ENCODE results near the gene ANO1. TPM values are rescaled to one million over a fixed set of nuclear protein-coding genes. Genes with fewer than 3 reads are reported as not detected.

The ANO1 gene
- total RNA-seq, 8 experiments from 2014 or later = 0.20 to 0.71 (median 0.29) TPM; not detected in 2

- Histone ChIP-seq H3K4me1 (replicated peaks in 1 of 2) (peaks cover 8 to 12% of the 10 kb centered on the region in 2 donors), H3K4me3 (peak within 1 kb of the TSS; percentile 66 to 93 (median 82)), H3K27ac (peak within 1 kb of the TSS; percentile 81 to 86)
- ATAC-seq (replicated peaks in 6 of 8) = peak; percentile 46 to 89 (median 78)
- 0 to 9% (median 4%) methylated on average over 4 to 48 of the region's 91 CpGs; no CpG with 5 or more reads in 5 of the 10 experiments for whole genome bisulfite sequencing, 10 experiments
- in situ Hi-C loops (cut with MboI; ENCODE audit: low pct_unique_long_range_greater_than_20kb in 2 of 9, low sequenced_read_pairs in 9 of 9, unreplicated experiment in 9 of 9) = no loop called here
Measured at GRCh38 chr11:70202920-70203750, 125.0 kb downstream of the ANO1 start, which contains the start of gene FADD. FADD (plus strand) TSS chr11:70203296; CDS start chr11:70203460, 164 bp downstream.

DNA sequence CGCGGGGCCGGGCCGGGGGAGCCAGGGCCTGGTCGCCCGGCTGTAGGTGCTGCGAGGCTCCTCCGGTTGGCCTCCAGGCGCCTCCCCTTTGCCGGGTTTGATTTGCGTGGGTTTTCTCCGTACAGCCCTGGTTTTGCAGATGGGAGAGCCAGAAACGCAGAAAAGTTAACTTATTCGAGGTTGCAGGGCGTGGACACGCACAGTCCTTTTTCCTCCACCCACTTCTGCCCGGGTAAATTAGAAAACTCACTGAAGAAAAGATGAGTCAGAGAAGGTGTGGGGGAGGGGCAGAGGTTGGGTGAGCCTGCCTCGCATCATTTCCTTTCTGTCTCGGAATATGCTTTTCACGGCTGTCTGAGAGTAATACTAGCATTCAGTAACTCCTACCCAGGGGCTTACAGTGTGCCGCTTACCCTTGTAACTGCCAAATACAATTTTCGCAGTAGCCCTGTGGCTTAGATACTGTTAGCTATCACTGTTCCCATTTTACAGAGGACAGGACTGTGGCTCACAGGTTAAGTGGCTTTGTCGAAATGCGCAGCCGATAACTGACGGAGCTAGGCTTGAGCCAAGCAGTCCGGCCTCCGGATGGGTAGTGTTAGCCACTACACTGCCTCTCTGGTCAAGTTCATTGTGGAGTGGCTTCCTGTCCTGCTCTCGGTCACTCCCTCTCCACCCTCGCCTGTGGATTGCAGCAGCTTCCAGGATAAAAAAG is 125.8 kb downstream of the ANO1 start:
- 0 to 40% (median 5%) methylated on average over 1 to 10 of the region's 30 CpGs; no CpG with 5 or more reads in 2 of the 10 experiments for WGBS, 10 experiments
- H3K4me3 ChIP-seq = peak overlapping the region; percentile 66 to 93 (median 82)
- H3K4me1 ChIP-seq (replicated peaks in 1 of 2) = peaks cover 8 to 12% of the 10 kb centered on the region in 2 donors
- peak; percentile 34 to 68 (median 44) for ATAC-seq (replicated peaks in 6 of 8)
- in situ Hi-C loops (cut with MboI; ENCODE audit: low pct_unique_long_range_greater_than_20kb in 2 of 9, low sequenced_read_pairs in 9 of 9, unreplicated experiment in 9 of 9) = no loop called here
- peak overlapping the region; percentile 81 to 86 for H3K27ac ChIP-seq

DNA sequence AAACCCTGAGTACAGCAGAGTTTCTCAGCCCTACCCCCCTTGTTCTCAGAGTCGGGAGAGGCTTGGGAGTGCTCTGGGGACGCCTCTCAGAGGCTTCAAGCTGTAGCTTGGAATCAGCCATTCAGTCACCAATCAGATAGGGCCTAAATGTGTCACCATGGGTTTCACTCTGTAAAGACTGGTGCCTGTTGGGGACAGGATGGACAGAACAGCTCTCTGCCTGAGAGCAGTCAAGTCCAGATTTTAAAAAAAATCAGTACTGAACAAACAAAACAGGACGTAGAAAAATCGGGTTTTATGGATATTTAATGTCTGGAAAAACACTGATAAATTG is 126.3 kb downstream of the ANO1 start:
- Histone ChIP-seq H3K27ac (no peak overlapping the region), H3K4me1 (replicated peaks in 1 of 2) (peaks cover 8 to 12% of the 10 kb centered on the region in 2 donors), H3K4me3 (peak overlapping the region; percentile 66 to 93 (median 82))
- in situ Hi-C loops (cut with MboI; ENCODE audit: low pct_unique_long_range_greater_than_20kb in 2 of 9, low sequenced_read_pairs in 9 of 9, unreplicated experiment in 9 of 9) = no loop called here
- ATAC-seq (replicated peaks in 6 of 8) = peak in 3 of 8 experiments; percentile 13 to 26 (median 24)
- WGBS, 10 experiments = 11 to 100% (median 39%) methylated on average over 1 to 4 of the region's 4 CpGs

DNA sequence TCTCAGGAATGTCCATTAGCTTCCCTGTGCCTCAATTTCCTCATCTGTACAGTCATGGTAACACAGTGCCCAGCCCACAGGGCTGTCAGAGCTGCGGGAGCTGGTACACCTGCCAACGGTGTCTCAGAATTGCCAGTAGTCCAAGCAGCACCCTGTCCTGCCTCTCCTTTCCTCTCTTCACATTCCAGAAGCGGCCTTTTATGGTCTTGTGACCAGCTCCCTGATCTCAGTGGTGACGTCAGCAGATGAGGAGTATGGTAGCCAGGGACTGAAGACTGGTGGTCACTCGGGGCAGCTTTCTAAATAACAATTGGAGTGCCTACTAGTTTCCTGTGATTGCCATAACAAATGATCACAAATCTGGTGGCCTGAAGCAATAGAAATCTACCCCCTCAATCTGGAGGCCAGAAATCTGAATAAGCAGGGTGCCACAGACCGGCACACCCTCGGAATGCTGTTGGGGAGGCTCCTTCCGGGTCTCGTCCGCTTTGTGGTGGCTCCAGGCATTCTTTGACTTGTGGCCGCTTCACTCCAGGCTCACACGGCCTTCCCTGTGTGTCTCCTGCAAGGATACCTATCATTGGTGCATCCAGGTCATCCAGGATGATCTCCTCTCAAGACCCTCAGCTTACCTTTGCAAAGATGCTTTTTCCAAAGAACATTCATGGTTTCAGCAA is 127.1 kb downstream of the ANO1 start:
- no peak overlapping the region for H3K4me3 ChIP-seq
- ATAC-seq (replicated peaks in 6 of 8) = no peak
- in situ Hi-C loops (cut with MboI; ENCODE audit: low pct_unique_long_range_greater_than_20kb in 2 of 9, low sequenced_read_pairs in 9 of 9, unreplicated experiment in 9 of 9) = no loop called here
- WGBS, 10 experiments = 78 to 100% (median 89%) methylated on average over 2 to 5 of the region's 12 CpGs; no CpG with 5 or more reads in 4 of the 10 experiments
- H3K4me1 ChIP-seq (replicated peaks in 1 of 2) = peaks cover 13 to 17% of the 10 kb centered on the region in 2 donors
- no peak overlapping the region for H3K27ac ChIP-seq

DNA sequence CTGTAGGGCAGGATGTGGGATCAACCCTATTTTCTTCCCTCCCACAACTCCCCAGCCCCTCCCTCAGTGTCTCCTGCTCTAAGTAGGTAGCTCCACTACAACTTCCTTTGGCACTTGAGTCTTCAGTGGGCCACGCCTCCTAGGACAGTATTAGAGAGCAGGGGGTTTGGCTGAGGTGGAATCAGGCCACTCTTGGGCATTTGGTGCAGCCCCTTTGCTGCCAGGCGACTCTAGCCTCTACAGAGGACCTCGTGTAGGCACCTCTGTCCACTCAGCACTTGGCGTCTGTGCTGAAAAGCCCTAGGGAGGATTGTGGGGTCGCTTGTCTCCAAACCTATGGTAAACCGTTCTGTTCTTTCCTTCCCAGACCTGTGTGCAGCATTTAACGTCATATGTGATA is 127.6 kb downstream of the ANO1 start:
- in situ Hi-C loops (cut with MboI; ENCODE audit: low pct_unique_long_range_greater_than_20kb in 2 of 9, low sequenced_read_pairs in 9 of 9, unreplicated experiment in 9 of 9) = no loop called here

DNA sequence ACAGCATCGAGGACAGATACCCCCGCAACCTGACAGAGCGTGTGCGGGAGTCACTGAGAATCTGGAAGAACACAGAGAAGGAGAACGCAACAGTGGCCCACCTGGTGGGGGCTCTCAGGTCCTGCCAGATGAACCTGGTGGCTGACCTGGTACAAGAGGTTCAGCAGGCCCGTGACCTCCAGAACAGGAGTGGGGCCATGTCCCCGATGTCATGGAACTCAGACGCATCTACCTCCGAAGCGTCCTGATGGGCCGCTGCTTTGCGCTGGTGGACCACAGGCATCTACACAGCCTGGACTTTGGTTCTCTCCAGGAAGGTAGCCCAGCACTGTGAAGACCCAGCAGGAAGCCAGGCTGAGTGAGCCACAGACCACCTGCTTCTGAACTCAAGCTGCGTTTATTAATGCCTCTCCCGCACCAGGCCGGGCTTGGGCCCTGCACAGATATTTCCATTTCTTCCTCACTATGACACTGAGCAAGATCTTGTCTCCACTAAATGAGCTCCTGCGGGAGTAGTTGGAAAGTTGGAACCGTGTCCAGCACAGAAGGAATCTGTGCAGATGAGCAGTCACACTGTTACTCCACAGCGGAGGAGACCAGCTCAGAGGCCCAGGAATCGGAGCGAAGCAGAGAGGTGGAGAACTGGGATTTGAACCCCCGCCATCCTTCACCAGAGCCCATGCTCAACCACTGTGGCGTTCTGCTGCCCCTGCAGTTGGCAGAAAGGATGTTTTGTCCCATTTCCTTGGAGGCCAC is 128.3 kb downstream of the ANO1 start:
- in situ Hi-C loops (cut with MboI; ENCODE audit: low pct_unique_long_range_greater_than_20kb in 2 of 9, low sequenced_read_pairs in 9 of 9, unreplicated experiment in 9 of 9) = no loop called here
- no peak overlapping the region for H3K27ac ChIP-seq
- 60 to 100% (median 94%) methylated on average over 1 to 12 of the region's 22 CpGs; no CpG with 5 or more reads in 4 of the 10 experiments for WGBS, 10 experiments
- ATAC-seq (replicated peaks in 6 of 8) = no peak
- no peak overlapping the region for H3K4me3 ChIP-seq
- peaks cover 17 to 21% of the 10 kb centered on the region in 2 donors for H3K4me1 ChIP-seq (replicated peaks in 1 of 2)

More for the DNA sequence above, 127.6 kb downstream of the ANO1 start:
- Histone ChIP-seq H3K4me3 (no peak overlapping the region), H3K4me1 (replicated peaks in 1 of 2) (peaks cover 16 to 21% of the 10 kb centered on the region in 2 donors), H3K27ac (no peak overlapping the region)
- no peak for ATAC-seq (replicated peaks in 6 of 8)
- 58 to 100% (median 94%) methylated on average over 1 to 6 of the region's 7 CpGs; no CpG with 5 or more reads in 3 of the 10 experiments for WGBS, 10 experiments

- 69 to 100% (median 98%) methylated on average over 2 to 5 of the region's 6 CpGs; no CpG with 5 or more reads in 4 of the 10 experiments for WGBS, 10 experiments
- no peak overlapping the region for H3K4me3 ChIP-seq
- H3K4me1 ChIP-seq (replicated peaks in 1 of 2) = peaks cover 17 to 21% of the 10 kb centered on the region in 2 donors
- no peak overlapping the region for H3K27ac ChIP-seq
- ATAC-seq (replicated peaks in 6 of 8) = no peak
- in situ Hi-C loops (cut with MboI; ENCODE audit: low pct_unique_long_range_greater_than_20kb in 2 of 9, low sequenced_read_pairs in 9 of 9, unreplicated experiment in 9 of 9) = no loop called here
Measured at GRCh38 chr11:70206982-70207376, 128.9 kb downstream of the ANO1 start.

GRCh38 chr11:70207531-70208131 is 129.5 kb downstream of the ANO1 start:
- H3K27ac ChIP-seq = no peak overlapping the region
- peaks cover 17 to 20% of the 10 kb centered on the region in 2 donors for H3K4me1 ChIP-seq (replicated peaks in 1 of 2)
- WGBS, 10 experiments = 80 to 100% (median 90%) methylated on average over 1 to 9 of the region's 15 CpGs; no CpG with 5 or more reads in 3 of the 10 experiments
- in situ Hi-C loops (cut with MboI; ENCODE audit: low pct_unique_long_range_greater_than_20kb in 2 of 9, low sequenced_read_pairs in 9 of 9, unreplicated experiment in 9 of 9) = no loop called here
- no peak overlapping the region for H3K4me3 ChIP-seq
- ATAC-seq (replicated peaks in 6 of 8) = no peak

GRCh38 chr11:70209391-70209912 is 131.3 kb downstream of the ANO1 start:
- no peak overlapping the region for H3K4me3 ChIP-seq
- H3K27ac ChIP-seq = peak overlapping the region in 1 of 2 donors; percentile 22
- 71 to 100% (median 88%) methylated on average over 1 to 5 of the region's 6 CpGs; no CpG with 5 or more reads in 2 of the 10 experiments for WGBS, 10 experiments
- no peak for ATAC-seq (replicated peaks in 6 of 8)
- peaks cover 14 to 15% of the 10 kb centered on the region in 2 donors for H3K4me1 ChIP-seq (replicated peaks in 1 of 2)
- in situ Hi-C loops (cut with MboI; ENCODE audit: low pct_unique_long_range_greater_than_20kb in 2 of 9, low sequenced_read_pairs in 9 of 9, unreplicated experiment in 9 of 9) = no loop called here

GRCh38 chr11:70210051-70210501 is 132.0 kb downstream of the ANO1 start:
- Histone ChIP-seq H3K4me3 (no peak overlapping the region), H3K4me1 (replicated peaks in 1 of 2) (peaks cover 9 to 10% of the 10 kb centered on the region in 2 donors), H3K27ac (peak overlapping the region in 1 of 2 donors; percentile 22)
- in situ Hi-C loops (cut with MboI; ENCODE audit: low pct_unique_long_range_greater_than_20kb in 2 of 9, low sequenced_read_pairs in 9 of 9, unreplicated experiment in 9 of 9) = no loop called here
- 5 to 100% (median 29%) methylated on average over 1 to 7 of the region's 8 CpGs for WGBS, 10 experiments
- ATAC-seq (replicated peaks in 6 of 8) = peak in 7 of 8 experiments; percentile 76 to 94 (median 85)

DNA sequence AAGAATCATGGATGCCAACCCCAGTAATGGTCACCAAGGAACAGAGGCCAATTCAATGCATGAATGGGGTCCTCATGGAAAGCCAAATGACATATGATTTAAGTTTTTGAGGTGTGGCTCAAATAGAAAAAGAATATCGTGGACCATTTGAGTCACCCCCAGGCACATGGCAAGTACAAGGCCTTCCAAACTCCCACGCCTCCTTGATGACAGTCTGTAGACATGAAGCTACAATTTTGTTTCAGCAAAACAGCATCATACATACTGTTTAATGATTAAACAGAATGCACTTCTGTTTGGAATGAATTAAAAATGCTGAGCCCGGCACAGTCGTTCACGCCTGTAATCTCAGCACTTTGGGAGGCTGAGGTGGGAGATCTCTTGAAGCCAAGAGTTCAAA is 132.4 kb downstream of the ANO1 start:
- WGBS, 10 experiments = 8 to 87% (median 52%) methylated on average over 1 to 4 of the region's 5 CpGs; no CpG with 5 or more reads in 2 of the 10 experiments
- Histone ChIP-seq H3K4me1 (replicated peaks in 1 of 2) (peaks cover 9 to 10% of the 10 kb centered on the region in 2 donors), H3K27ac (no peak overlapping the region), H3K4me3 (no peak overlapping the region)
- peak in 2 of 8 experiments; percentile 37 to 54 for ATAC-seq (replicated peaks in 6 of 8)
- in situ Hi-C loops (cut with MboI; ENCODE audit: low pct_unique_long_range_greater_than_20kb in 2 of 9, low sequenced_read_pairs in 9 of 9, unreplicated experiment in 9 of 9) = no loop called here
